Body of pancreas (tissue), 4 donors: Measurements from ENCODE around the gene KEL.

ENCODE experiments used
- POLR2A ChIP-seq, 3 donors: fragments of 450-650 bp; IDR thresholded peaks; one replicate each; pipeline ENCODE4 v1.6.1; 2016; ENCODE audit warnings: antibody characterized with exemption in 3 of 3, mild to moderate bottlenecking in 2 of 3
- TF ChIP-seq, protein P1 (sequence below), 7 experiments: fragments of 450-650 bp in 4 of 7; fragments of 200-600 bp in 3 of 7; sonication (generic) in 3 of 7; IDR thresholded peaks; one replicate each; pipeline ENCODE4 v1.5.1; 2016 to 2019; ENCODE audit warnings: antibody characterized with exemption in 7 of 7

DNA sequence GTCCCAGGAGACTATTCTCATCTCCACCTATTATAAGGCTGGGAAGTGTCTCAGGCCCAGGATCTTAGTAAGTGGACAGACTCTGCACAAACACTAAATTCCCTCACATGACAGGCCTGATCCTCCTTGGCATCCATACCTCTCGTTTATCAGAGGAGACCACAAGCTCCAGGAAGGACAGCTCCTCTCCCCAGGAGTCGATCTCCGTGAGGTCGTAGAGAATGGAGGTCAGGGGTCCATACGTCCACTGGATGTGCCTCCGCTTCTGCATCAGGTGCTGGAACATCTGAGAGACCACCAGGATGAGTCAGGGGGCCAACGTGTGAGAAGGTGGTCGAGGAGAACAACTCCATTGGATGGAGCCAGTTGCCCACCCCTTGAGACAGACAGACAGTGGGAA is 34.2 kb downstream of the KEL start:
- TF ChIP-seq, protein P1, sequence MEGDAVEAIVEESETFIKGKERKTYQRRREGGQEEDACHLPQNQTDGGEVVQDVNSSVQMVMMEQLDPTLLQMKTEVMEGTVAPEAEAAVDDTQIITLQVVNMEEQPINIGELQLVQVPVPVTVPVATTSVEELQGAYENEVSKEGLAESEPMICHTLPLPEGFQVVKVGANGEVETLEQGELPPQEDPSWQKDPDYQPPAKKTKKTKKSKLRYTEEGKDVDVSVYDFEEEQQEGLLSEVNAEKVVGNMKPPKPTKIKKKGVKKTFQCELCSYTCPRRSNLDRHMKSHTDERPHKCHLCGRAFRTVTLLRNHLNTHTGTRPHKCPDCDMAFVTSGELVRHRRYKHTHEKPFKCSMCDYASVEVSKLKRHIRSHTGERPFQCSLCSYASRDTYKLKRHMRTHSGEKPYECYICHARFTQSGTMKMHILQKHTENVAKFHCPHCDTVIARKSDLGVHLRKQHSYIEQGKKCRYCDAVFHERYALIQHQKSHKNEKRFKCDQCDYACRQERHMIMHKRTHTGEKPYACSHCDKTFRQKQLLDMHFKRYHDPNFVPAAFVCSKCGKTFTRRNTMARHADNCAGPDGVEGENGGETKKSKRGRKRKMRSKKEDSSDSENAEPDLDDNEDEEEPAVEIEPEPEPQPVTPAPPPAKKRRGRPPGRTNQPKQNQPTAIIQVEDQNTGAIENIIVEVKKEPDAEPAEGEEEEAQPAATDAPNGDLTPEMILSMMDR (IDR thresholded peaks at IDR 0.05): no peak
- no peak for TF ChIP-seq POLR2A (IDR thresholded peaks at IDR 0.05)
